ENCODE measurements around the gene DDX10.

DNA sequence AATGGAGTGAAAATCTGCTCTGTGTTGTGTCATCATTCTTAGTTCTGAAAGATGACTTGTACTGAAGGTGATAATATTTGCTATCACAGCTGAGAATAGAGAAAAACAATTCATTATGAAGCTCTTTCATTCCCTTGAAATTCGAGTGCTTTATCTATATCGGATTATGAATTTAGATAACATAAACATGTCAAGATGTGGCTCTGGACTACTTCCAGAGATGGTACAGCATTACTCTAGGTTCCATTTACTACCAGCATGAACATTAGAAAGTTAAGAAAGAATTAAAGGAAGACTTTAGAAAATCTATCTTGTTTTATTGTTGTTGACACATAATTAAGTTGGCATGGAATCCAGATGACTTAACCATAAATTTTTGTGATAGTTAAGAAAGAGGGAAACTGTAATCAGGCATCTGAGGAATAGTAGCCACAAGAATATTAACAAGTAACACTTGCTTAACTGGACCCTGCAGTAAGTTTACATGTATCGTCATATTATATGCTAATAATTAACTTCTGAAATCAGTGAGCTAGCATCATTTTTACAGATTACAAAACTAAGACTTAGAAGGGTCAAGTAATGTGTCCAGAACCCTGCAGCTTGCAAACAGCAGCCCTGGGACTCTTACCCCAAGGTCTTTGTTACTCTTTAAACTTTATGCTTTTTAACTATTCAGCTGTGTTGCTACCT, 182.6 kb downstream of the DDX10 start:
- TF ChIP-seq, protein P1, sequence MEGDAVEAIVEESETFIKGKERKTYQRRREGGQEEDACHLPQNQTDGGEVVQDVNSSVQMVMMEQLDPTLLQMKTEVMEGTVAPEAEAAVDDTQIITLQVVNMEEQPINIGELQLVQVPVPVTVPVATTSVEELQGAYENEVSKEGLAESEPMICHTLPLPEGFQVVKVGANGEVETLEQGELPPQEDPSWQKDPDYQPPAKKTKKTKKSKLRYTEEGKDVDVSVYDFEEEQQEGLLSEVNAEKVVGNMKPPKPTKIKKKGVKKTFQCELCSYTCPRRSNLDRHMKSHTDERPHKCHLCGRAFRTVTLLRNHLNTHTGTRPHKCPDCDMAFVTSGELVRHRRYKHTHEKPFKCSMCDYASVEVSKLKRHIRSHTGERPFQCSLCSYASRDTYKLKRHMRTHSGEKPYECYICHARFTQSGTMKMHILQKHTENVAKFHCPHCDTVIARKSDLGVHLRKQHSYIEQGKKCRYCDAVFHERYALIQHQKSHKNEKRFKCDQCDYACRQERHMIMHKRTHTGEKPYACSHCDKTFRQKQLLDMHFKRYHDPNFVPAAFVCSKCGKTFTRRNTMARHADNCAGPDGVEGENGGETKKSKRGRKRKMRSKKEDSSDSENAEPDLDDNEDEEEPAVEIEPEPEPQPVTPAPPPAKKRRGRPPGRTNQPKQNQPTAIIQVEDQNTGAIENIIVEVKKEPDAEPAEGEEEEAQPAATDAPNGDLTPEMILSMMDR (IDR thresholded peaks at IDR 0.05) = no peak
- no peak for TF ChIP-seq POLR2A (IDR thresholded peaks at IDR 0.05)
